ENCODE data around the gene CDH13. TPM values are rescaled to one million over a fixed set of nuclear protein-coding genes. Genes with fewer than 3 reads are reported as not detected.

Gene CDH13
- total RNA-seq, 2 donors from 2014 or later, result not detected

GRCh38 chr16:83692224-83692623, 1065.5 kb downstream of the CDH13 start:
- H3K9me3 Mint-ChIP-seq, result no peaks in the 10 kb centered on the region
- peaks cover 21% of the 10 kb centered on the region for H3K27me3 Mint-ChIP-seq (ENCODE audit: low read depth)
- no peak for DNase-seq
- no peak overlapping the region for H3K4me3 Mint-ChIP-seq
- H3K36me3 Mint-ChIP-seq (ENCODE audit: insufficient read depth in 2 of 2), result no peaks in the 10 kb centered on the region
- H3K4me1 Mint-ChIP-seq (ENCODE audit: low read depth), result peaks cover 5% of the 10 kb centered on the region
- no peak for ATAC-seq (replicated peaks in 1 of 2)
- H3K27ac Mint-ChIP-seq, result no peak overlapping the region

- Mint-ChIP-seq H3K4me3 (no peak overlapping the region), H3K27ac (no peak overlapping the region), H3K9me3 (peaks cover 0 to 2% of the 10 kb centered on the region in 2 donors), H3K27me3 (ENCODE audit: low read depth) (no peaks in the 10 kb centered on the region), H3K4me1 (ENCODE audit: low read depth) (no peaks in the 10 kb centered on the region), H3K36me3 (ENCODE audit: insufficient read depth in 2 of 2) (no peaks in the 10 kb centered on the region)
- ATAC-seq (replicated peaks in 1 of 2) (no peak), DNase-seq (no peak)
Measured at GRCh38 chr16:83698964-83699363, 1072.2 kb downstream of the CDH13 start.

- Mint-ChIP-seq H3K27ac (no peak overlapping the region), H3K27me3 (ENCODE audit: low read depth) (no peaks in the 10 kb centered on the region), H3K9me3 (peaks cover 0 to 2% of the 10 kb centered on the region in 2 donors), H3K36me3 (ENCODE audit: insufficient read depth in 2 of 2) (no peaks in the 10 kb centered on the region), H3K4me3 (no peak overlapping the region), H3K4me1 (ENCODE audit: low read depth) (no peaks in the 10 kb centered on the region)
- no peak for DNase-seq
- no peak for ATAC-seq (replicated peaks in 1 of 2)
Measured at GRCh38 chr16:83699817-83700216, 1073.0 kb downstream of the CDH13 start.

- H3K9me3 Mint-ChIP-seq, result peaks cover 0 to 2% of the 10 kb centered on the region in 2 donors
- no peak overlapping the region for H3K27ac Mint-ChIP-seq
- H3K36me3 Mint-ChIP-seq (ENCODE audit: insufficient read depth in 2 of 2), result no peaks in the 10 kb centered on the region
- no peak for ATAC-seq (replicated peaks in 1 of 2)
- no peaks in the 10 kb centered on the region for H3K27me3 Mint-ChIP-seq (ENCODE audit: low read depth)
- no peaks in the 10 kb centered on the region for H3K4me1 Mint-ChIP-seq (ENCODE audit: low read depth)
- no peak for DNase-seq
- H3K4me3 Mint-ChIP-seq, result no peak overlapping the region
Measured at GRCh38 chr16:83700918-83701317, 1074.1 kb downstream of the CDH13 start.

- Mint-ChIP-seq H3K27me3 (ENCODE audit: low read depth) (no peaks in the 10 kb centered on the region), H3K36me3 (ENCODE audit: insufficient read depth in 2 of 2) (no peaks in the 10 kb centered on the region), H3K4me3 (no peak overlapping the region), H3K27ac (no peak overlapping the region), H3K9me3 (peaks cover 0 to 2% of the 10 kb centered on the region in 2 donors), H3K4me1 (ENCODE audit: low read depth) (no peaks in the 10 kb centered on the region)
- DNase-seq, result peak; percentile 5 to 10
- no peak for ATAC-seq (replicated peaks in 1 of 2)
Measured at GRCh38 chr16:83701494-83701893, 1074.7 kb downstream of the CDH13 start.

GRCh38 chr16:83704656-83705055, 1077.9 kb downstream of the CDH13 start:
- Mint-ChIP-seq H3K4me3 (no peak overlapping the region), H3K9me3 (peaks cover 0 to 2% of the 10 kb centered on the region in 2 donors), H3K36me3 (ENCODE audit: insufficient read depth in 2 of 2) (peaks cover 0 to 1% of the 10 kb centered on the region in 2 donors), H3K27ac (no peak overlapping the region), H3K4me1 (ENCODE audit: low read depth) (peaks cover 4% of the 10 kb centered on the region), H3K27me3 (ENCODE audit: low read depth) (no peaks in the 10 kb centered on the region)
- ATAC-seq (replicated peaks in 1 of 2) (no peak), DNase-seq (no peak)

GRCh38 chr16:83705856-83706255, 1079.1 kb downstream of the CDH13 start:
- H3K9me3 Mint-ChIP-seq, result peaks cover 0 to 2% of the 10 kb centered on the region in 2 donors
- H3K4me1 Mint-ChIP-seq (ENCODE audit: low read depth), result peaks cover 4% of the 10 kb centered on the region
- DNase-seq, result no peak
- H3K27ac Mint-ChIP-seq, result no peak overlapping the region
- H3K4me3 Mint-ChIP-seq, result no peak overlapping the region
- H3K27me3 Mint-ChIP-seq (ENCODE audit: low read depth), result no peaks in the 10 kb centered on the region
- ATAC-seq (replicated peaks in 1 of 2), result no peak
- peaks cover 0 to 1% of the 10 kb centered on the region in 2 donors for H3K36me3 Mint-ChIP-seq (ENCODE audit: insufficient read depth in 2 of 2)

- Mint-ChIP-seq H3K36me3 (ENCODE audit: insufficient read depth in 2 of 2) (peaks cover 0 to 1% of the 10 kb centered on the region in 2 donors), H3K4me1 (ENCODE audit: low read depth) (peaks cover 4% of the 10 kb centered on the region), H3K27me3 (ENCODE audit: low read depth) (no peaks in the 10 kb centered on the region), H3K4me3 (no peak overlapping the region), H3K9me3 (peaks cover 0 to 2% of the 10 kb centered on the region in 2 donors), H3K27ac (no peak overlapping the region)
- ATAC-seq (replicated peaks in 1 of 2) (no peak), DNase-seq (no peak)
Measured at GRCh38 chr16:83706394-83706793, 1079.6 kb downstream of the CDH13 start.

- DNase-seq (no peak), ATAC-seq (replicated peaks in 1 of 2) (no peak)
- no peak overlapping the region for H3K27ac Mint-ChIP-seq
- peaks cover 4% of the 10 kb centered on the region for H3K4me1 Mint-ChIP-seq (ENCODE audit: low read depth)
- H3K36me3 Mint-ChIP-seq (ENCODE audit: insufficient read depth in 2 of 2), result peaks cover 0 to 1% of the 10 kb centered on the region in 2 donors
- no peaks in the 10 kb centered on the region for H3K27me3 Mint-ChIP-seq (ENCODE audit: low read depth)
- H3K9me3 Mint-ChIP-seq, result no peaks in the 10 kb centered on the region
- no peak overlapping the region for H3K4me3 Mint-ChIP-seq
Measured at GRCh38 chr16:83711069-83711468, 1084.3 kb downstream of the CDH13 start.

- ATAC-seq (replicated peaks in 1 of 2), result no peak
Measured at GRCh38 chr16:83713597-83713996, 1086.8 kb downstream of the CDH13 start.

GRCh38 chr16:83714286-83714685, 1087.5 kb downstream of the CDH13 start:
- H3K4me3 Mint-ChIP-seq, result no peak overlapping the region
- H3K27ac Mint-ChIP-seq, result no peak overlapping the region
- no peaks in the 10 kb centered on the region for H3K4me1 Mint-ChIP-seq (ENCODE audit: low read depth)
- no peaks in the 10 kb centered on the region for H3K36me3 Mint-ChIP-seq (ENCODE audit: insufficient read depth in 2 of 2)
- no peaks in the 10 kb centered on the region for H3K27me3 Mint-ChIP-seq (ENCODE audit: low read depth)
- H3K9me3 Mint-ChIP-seq, result no peaks in the 10 kb centered on the region
- ATAC-seq (replicated peaks in 1 of 2) (no peak), DNase-seq (no peak)

More at GRCh38 chr16:83713597-83713996, 1086.8 kb downstream of the CDH13 start:
- H3K4me3 Mint-ChIP-seq, result no peak overlapping the region
- no peak overlapping the region for H3K27ac Mint-ChIP-seq
- H3K36me3 Mint-ChIP-seq (ENCODE audit: insufficient read depth in 2 of 2), result no peaks in the 10 kb centered on the region
- no peak for DNase-seq
- no peaks in the 10 kb centered on the region for H3K27me3 Mint-ChIP-seq (ENCODE audit: low read depth)
- H3K9me3 Mint-ChIP-seq, result no peaks in the 10 kb centered on the region
- H3K4me1 Mint-ChIP-seq (ENCODE audit: low read depth), result peaks cover under 1% of the 10 kb centered on the region

GRCh38 chr16:83715217-83715920, 1088.6 kb downstream of the CDH13 start:
- ATAC-seq (replicated peaks in 1 of 2) (no peak), DNase-seq (no peak)
- H3K27me3 Mint-ChIP-seq (ENCODE audit: low read depth), result no peaks in the 10 kb centered on the region
- H3K9me3 Mint-ChIP-seq, result no peaks in the 10 kb centered on the region
- H3K4me3 Mint-ChIP-seq, result no peak overlapping the region
- no peak overlapping the region for H3K27ac Mint-ChIP-seq
- H3K36me3 Mint-ChIP-seq (ENCODE audit: insufficient read depth in 2 of 2), result no peaks in the 10 kb centered on the region
- H3K4me1 Mint-ChIP-seq (ENCODE audit: low read depth), result no peaks in the 10 kb centered on the region

- no peaks in the 10 kb centered on the region for H3K4me1 Mint-ChIP-seq (ENCODE audit: low read depth)
- ATAC-seq (replicated peaks in 1 of 2) (no peak), DNase-seq (no peak)
Measured at GRCh38 chr16:83717308-83717707, 1090.5 kb downstream of the CDH13 start.

GRCh38 chr16:83717814-83718213, 1091.0 kb downstream of the CDH13 start:
- H3K27ac Mint-ChIP-seq, result no peak overlapping the region
- no peak for DNase-seq

More at GRCh38 chr16:83717308-83717707, 1090.5 kb downstream of the CDH13 start:
- Mint-ChIP-seq H3K36me3 (ENCODE audit: insufficient read depth in 2 of 2) (no peaks in the 10 kb centered on the region), H3K27me3 (ENCODE audit: low read depth) (no peaks in the 10 kb centered on the region), H3K9me3 (no peaks in the 10 kb centered on the region), H3K4me3 (no peak overlapping the region), H3K27ac (no peak overlapping the region)

More at GRCh38 chr16:83717814-83718213, 1091.0 kb downstream of the CDH13 start:
- no peaks in the 10 kb centered on the region for H3K9me3 Mint-ChIP-seq
- no peak overlapping the region for H3K4me3 Mint-ChIP-seq
- H3K36me3 Mint-ChIP-seq (ENCODE audit: insufficient read depth in 2 of 2), result no peaks in the 10 kb centered on the region
- no peak for ATAC-seq (replicated peaks in 1 of 2)
- H3K4me1 Mint-ChIP-seq (ENCODE audit: low read depth), result no peaks in the 10 kb centered on the region
- no peaks in the 10 kb centered on the region for H3K27me3 Mint-ChIP-seq (ENCODE audit: low read depth)

Data from activated T-cell treated with anti-CD3 and anti-CD28 coated beads, Interleukin-2, amount 50 U/mL, for 72 hours (primary cell).